ENCODE data around the gene CEP120. TPM values are rescaled to one million over a fixed set of nuclear protein-coding genes. Genes with fewer than 3 reads are reported as not detected.
"Not testable (repeated sequence)": the region's sequence is repeated elsewhere in the genome, so short reads cannot be mapped to it uniquely, and the experiment has no call there.

The CEP120 gene
- 10.7 TPM for polyA plus RNA-seq (ENCODE audit: insufficient read length)

DNA sequence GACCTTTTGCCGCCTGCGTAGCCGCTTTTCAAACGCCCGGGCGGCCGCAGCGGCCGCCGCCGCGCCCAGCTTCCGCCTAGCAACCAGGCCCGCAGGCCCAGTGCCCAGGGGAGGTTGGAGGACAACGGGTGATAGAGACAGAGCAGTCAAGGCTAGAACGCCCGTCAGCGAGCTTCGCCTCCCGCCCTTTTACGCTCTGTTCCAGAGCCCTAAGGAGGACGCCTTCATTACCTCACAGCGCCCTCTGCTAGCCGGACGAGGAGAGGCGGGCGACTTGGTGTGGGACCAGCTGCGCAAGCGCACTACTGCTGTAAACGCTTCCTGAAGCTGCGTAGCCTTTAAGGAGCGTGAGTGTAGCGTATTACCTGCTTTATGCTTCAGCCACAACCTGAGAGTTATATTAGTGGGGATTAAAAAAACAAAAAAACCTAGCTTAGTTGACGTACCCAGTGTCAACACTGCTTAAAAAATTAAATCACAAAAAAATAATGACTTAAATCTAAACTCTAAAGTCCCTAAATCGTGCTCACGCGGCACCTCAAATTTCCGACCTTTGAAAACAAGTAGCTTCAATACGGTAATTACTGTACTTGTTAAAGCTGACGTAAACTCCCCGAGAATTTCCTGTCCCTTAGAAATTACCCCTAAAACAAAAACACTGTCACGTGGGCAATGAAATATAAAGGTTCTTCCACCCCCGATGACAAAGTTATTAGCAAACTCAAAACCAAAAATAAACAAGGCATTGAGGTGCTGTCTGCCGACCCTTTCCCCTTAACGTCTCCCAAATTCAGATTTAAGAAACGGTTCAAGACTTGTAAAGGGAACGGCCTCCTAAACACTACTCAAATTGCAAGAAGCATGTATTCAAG, at the start of gene CEP120:
CEP120 (minus strand) TSS at position 126 of the 872 bp plus-strand sequence. CDS start 405 bp downstream, outside the sequence.
- peak; percentile 99 for DNase-seq (ENCODE audit: low read depth)

DNA sequence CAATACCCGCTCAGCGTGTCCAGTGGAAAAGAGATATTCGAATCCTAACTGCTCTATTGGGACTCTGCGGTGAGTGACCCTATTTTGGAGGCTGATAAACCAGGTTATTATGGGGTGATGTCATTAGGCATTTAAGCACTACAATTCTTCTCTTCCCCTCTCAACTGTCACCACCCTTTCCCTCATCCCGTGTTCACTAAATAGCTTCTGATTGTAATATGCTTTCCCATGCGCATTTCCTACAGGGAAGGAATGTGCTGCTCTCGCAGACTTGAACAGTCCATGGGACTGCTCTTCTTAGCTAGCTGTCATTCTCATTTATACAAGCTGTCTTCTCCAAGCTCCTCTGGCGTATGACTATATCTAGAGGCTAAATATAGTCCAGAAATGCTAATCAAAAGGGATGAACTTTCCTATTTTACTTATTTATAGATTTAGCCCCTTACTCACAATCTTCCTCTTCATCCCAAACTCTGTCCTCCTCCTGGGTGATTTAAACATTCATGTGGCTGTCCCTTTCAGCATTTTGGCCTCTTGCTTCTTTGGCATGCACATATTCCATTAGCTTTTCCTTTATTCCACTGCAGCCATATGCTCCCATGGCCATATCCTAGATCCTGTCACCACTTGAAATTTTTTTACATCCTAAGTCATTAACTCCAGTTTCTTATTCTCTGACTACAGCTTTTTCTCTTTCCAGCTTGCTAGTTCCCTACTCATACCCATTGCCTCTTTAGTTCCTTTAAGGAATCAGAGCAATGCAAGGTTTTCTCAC, 49.1 kb upstream of the CEP120 start:
- no peak for DNase-seq (ENCODE audit: low read depth)

DNA sequence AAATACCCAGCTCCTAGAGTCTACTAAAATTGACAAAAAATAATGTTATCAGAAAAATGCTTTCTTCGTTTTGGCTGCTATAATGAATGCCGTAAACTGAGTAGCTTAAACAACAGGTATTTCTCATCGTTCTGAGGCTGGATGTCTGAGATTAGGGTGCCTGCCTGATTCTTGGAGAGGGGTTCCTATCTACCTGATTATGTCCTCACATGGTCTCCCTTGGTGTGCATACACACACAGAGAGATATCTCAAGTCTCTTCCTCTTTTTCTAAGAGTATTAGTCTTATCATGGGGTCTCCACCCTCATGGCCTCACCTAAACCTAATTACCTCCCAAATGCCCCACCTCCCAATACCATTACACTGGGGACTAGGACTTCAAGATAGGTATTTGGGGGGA, 48.2 kb upstream of the CEP120 start:
- DNase-seq (ENCODE audit: low read depth), result no peak

DNA sequence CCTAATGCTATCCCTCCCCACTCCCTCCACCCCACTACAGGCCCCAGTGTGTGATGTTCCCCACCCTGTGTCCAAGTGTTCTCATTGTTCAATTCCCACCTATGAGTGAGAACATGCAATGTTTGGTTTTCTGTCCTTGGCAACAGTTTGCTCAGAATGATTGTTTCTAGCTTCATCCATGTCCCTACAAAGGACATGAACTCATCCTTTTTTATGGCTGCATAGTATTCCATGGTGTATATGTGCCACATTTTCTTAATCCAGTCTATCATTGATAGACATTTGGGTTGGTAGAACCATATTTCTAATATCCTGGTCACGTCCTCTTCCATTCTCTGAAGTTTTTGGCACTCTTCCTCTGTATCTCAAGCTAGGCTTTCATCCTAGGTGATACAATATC, 43.6 kb upstream of the CEP120 start:
- not testable (repeated sequence) for DNase-seq (ENCODE audit: low read depth)

DNA sequence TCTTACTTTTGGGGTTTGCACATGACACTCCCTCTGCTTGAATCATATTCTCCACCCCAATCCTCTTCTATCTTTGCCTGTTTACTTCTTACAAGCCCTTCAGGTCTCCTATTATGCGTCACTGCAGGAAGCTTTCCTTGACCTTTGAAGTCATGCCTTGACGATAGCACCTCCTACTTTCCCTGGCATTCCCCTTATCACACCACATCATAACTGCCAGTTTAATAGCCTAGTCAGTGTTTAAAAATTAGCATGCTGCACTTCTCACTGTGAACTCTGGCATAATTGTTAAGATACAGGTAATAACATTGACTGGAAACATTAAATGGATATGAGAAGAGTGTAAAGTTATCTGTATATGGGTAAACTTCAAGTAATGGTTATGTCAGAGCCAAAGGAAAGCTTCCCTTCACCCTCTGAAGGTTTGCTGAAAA, 37.1 kb upstream of the CEP120 start:
- no peak for DNase-seq (ENCODE audit: low read depth)

DNA sequence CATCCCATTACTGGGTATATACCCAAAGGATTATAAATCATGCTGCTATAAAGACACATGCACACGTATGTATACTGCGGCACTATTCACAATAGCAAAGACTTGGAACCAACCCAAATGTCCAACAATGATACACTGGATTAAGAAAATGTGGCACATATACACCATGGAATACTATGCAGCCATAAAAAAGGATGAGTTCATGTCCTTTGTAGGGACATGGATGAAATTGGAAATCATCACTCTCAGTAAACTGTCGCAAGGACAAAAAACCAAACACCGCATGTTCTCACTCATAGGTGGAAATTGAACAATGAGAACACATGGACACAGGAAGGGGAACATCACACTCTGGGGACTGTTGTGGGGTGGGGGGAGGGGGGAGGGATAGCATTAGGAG, 35.8 kb upstream of the CEP120 start:
- not testable (repeated sequence) for DNase-seq (ENCODE audit: low read depth)

DNA sequence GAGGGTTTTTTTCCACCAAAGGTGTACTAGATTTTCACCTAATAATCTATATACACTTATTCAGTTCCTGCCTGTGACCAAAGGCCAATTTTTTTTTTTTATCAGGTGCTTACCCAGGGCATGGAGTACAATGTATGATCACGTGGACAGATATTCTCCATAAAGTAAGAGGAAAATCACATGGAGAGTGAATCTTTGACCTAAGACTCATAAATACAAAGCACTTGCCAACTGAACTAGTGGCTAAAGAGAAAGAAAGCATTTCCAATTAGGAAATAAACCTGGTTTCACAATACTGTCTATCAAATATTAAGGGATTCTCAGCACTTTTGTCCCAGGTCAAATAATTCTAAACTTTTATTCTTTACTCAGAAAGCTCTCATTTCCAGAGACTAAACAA, 33.0 kb upstream of the CEP120 start:
- no peak for DNase-seq (ENCODE audit: low read depth)

DNA sequence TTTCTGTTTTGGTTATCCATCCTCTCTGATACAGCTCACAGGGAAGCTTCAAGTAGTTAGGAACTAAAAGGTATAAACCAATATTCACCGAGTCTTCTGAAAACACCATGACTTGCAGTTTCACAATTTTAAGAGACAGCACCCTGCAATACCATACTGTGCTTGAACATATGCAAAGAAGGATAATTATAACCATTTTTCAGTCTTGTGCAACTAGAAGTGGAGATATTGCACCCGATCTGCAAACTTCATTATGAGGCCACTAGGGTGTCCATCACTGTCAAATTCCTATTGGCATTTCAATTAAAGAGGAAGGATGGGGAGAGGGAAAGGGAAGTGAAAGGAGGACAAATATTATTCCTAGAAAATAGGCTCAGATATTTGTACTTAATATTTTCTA, 32.4 kb upstream of the CEP120 start:
- no peak for DNase-seq (ENCODE audit: low read depth)

DNA sequence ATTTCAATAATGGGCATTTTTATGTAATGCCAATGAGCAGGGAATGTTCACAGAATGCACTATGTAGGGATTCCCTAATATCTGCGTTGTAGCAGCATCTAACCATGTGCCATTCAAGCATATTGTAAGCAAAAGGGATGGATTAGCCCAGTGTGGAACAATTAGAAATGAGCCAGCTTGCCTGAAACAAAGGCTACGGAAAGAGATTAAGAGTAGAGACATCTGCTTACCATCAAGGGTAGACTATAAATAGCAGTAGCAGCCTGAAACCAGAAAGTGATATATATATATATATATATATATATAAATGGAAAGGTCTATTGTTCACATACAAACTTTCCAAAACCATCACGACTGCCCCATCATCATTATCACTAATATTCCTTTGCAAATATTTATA, 31.9 kb upstream of the CEP120 start:
- DNase-seq (ENCODE audit: low read depth), result no peak

DNA sequence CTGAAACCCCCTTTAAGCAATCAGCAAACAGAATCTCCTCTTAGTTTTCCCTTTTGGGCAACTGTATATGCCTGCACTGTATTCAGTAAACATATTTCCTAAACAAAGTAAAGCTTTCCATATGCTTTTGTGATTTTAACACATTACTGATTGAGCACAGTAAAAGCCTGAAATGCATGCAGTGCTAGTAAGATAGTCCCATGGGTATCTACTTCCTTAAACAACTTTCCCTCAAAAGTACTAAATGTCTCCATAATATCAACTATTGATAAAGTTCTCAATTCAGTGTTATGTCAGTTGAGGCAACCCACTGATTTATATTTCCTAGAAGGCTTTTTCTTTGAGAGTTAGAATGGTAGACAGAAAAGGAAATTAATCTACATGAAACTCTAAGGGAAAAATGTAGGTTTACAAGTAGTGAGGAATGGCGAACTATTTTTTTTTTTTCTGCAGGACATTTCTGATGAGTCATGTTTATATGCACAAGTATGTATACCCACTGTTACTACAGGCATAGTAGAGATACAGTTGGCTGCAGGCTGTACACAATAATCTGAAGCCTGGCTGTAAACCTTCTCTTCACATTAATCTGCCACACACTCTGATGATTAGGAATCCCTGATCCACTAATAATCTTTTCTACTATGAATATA, 31.2 kb upstream of the CEP120 start:
- no peak for DNase-seq (ENCODE audit: low read depth)

DNA sequence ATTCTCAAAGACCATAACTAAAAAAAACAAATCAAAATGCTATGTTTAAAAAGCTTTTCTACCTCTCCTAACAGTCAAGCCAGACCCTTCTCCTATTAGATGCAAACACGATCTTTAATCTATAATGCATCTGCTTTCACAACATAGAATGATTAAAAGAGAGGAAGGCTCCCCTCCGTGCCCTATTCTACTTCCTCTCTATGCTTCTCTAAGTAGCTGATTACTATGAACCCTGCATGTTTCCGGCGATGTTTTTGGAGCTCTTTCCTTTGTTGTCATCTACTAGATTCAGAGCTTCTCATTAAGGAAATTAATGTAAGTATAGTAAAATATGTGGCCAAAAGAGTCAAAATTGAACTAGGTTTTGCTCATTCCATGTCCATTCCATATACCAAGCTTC, 29.2 kb upstream of the CEP120 start:
- DNase-seq (ENCODE audit: low read depth), result no peak

DNA sequence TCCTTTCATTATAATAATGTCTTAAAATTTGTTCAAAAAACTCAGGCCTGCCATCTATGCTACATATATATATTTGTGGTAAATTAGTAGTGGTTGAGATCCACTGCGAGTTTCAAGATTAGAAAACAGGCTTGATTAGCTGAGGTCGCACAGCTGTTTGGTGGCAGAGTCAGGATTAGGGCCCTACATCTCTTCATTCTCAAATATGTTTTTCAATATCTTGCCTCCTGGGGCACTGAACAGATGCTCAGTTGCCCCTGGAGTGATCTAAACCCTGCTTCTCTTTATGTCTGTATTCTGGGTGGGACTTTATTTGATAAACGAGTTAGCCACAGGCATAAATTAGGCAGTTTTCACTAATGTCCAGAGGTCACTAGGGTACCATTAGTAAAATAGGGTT, 27.8 kb upstream of the CEP120 start:
- no peak for DNase-seq (ENCODE audit: low read depth)

DNA sequence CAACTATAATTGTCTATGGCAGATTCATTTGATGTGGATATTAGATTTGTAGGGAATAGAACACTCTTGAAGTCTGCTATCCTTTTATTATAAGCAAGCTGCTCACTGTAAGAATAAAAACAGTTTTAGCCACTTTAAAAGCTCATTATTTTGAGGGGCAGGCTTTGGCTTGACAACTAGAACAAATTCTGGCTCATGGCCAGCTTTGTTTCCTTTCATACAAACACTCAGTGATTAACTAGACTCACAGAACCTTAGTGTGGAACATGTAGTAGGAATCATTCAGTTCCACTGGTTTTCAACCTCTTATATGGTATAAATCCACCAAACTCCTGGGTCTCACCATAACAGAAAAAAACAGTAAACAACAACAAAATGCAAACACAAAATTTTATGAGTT, 27.4 kb upstream of the CEP120 start:
- no peak for DNase-seq (ENCODE audit: low read depth)

DNA sequence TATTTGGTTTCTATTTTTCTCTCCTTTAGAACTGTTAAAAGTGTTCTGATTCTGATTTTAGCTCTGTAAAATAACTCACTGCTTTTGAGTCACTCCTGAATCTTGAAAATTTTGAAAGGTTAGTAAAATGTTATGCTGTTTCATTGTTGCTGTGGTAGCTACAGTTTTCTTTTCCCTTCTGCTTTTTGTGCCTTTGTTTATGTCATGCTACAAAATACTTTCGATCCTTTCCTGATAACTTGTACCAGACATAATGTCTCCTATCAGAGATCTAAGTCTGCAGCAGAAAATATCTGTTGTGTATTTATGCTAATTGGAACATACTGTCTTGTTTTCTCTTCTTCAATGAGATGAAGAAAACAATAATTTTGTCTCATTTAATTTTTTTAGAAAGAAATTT, 26.9 kb upstream of the CEP120 start:
- DNase-seq (ENCODE audit: low read depth), result no peak

DNA sequence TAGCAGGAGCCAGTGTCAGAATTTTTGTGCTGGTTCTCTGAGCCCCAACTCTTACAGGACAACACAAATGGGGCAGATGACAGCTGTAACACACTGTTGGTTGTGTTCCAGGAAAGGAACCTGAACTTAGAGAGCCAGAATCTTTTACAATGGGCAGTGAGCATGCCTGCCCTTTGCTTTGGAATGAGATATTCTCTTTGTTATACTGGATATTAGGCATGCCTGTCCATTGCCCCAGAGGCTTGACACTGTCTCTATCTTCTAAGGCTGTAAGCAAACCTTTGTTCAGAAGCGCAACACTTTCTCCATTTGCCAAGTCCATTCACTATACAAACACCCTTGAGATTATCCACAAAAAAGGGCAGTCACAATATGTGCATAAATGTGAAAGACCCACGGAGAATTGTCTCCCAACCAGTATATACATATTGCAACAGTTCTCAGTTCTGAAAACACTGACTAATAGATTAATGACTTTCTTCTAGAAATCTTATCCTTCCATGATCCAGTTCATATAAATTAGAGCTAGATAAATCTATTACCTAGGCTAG, 26.3 kb upstream of the CEP120 start:
- no peak for DNase-seq (ENCODE audit: low read depth)

DNA sequence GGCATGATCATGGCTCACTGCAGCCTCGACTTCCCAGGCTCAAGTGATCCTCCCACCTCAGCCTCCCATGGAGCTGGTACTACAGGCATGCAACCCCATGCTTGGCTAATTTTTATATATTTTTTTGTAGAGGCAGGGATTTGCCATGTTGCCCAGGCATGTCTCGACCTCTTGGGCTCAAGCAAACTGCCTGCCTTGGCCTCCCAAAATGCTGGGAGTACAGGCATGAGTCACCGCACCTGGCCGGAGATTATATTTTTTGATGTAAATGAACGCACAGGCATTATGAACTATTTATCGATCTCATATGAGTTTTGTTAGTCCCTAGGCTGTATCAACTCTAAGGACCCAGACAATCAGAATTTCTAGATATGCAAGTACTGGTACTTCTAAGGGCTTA, 25.5 kb upstream of the CEP120 start:
- no peak for DNase-seq (ENCODE audit: low read depth)

DNA sequence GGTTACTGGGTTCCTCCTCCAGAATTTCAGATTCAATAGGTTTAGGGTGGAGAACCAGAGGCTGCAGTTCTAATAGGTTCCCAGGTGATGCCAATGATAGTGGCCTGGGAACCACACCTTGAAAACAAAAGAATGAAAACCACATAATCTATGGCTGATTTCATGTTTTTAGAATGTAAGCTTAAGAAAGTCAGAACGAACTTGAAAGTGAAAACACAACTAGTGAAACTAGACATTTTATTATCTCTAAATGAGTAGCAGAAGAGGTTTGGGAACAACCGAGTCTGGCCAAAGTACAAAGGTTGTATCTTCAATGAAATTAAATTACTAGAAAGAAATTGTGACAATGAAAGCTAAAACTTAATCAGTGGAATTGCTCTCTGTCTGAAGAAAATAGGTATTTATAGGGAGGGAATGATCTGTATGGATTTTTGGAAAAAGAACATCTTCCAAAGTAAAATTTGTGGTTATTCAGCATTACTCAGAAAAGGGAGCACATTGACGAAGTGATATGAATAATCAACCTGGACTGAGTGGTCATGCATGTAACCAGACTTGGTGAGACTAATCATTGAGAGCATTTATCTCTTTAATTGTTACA, 24.9 kb upstream of the CEP120 start:
- no peak for DNase-seq (ENCODE audit: low read depth)

DNA sequence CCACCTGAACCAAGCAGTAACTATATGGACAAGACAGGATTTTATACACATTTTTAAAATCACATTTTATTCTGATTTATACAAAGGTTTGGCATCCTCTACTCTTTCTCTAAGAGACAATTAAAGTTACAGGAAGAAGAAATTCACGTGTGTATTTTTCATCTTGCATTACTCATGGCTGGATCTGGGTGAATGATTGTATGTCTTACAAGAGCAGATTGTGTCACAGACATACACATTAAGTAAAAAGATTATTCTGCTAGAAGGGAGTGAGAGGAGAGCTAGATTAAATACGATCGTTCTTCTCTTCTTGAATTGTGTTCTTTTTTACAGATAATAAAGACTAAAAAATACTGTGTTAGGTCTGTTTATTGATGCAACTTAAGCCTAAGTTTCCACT, 20.8 kb upstream of the CEP120 start:
- no peak for DNase-seq (ENCODE audit: low read depth)

DNA sequence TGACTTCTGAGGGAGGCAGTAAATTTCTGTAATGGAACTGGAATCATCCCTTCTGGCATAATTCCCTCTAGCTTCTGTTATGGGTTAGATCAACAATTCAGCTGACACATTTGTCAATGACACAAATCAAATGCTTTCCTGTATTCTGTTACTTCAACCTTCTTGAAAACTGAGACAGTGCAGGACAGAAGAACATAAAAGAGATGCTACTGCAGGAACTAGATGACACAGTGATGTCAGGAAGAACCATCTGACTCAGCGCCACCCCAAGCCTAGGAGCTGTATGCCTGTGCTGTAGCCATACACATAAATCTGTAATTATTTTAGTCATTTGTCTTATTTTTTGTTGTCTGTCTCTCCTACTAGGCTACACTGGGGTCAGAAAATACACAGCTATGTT, 18.2 kb upstream of the CEP120 start:
- DNase-seq (ENCODE audit: low read depth), result no peak

DNA sequence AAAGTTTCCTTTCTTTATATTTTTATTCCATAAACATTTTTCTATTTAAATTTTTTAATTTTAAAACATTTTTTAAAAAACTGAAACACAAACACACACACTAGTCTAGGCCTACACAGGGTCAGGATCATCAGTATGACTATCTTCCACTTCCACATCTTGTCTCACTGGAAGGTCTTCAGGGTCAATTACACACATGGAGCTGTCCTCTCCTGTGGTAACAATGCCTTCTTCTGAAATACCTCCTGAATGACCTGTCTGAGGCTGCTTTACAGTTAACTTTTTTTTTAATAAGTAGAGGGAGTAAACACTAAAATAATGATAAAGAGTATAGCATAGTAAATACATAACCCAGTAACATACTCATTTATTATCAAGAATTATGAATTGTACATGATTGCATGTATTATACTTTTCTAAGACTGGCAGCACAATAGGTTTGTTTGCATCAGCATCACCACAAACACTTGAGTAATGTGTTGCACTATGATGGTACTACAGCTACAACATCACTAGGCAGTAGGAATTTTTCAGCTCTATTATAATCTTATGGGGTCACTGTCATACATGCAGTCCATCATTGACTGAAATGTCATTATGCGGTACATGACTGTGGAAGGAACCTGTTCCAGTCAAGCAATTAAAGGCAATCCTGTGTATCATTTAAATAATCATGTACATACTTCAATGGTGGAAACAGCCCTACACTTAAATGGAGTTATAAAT, 17.4 kb upstream of the CEP120 start:
- no peak for DNase-seq (ENCODE audit: low read depth)

DNA sequence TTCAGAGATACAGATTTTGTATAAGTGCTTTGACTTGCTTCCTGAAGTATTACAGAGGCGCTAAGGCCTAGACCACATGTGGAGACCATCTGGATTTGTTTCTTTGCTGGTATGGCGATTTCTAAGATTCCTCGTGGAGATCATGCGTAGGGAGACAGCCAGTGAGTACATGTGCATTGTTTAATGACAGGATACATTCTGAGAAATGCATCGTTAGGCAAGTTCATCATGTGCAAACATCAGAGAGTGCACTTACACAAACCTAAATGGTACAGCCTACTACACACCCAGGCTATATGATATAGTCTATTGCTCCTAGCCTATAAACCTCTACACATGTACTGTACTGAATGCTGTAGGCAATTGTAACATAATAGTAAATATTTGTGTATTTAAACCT, 16.5 kb upstream of the CEP120 start:
- no peak for DNase-seq (ENCODE audit: low read depth)
